C1 segment of cervical spinal cord (tissue), 14 donors: Measurements from ENCODE around the gene MYO1A.

Experiments
- DNase-seq, 14 donors: peaks; one replicate each; lab custom pipeline; 2025; lab: John Stamatoyannopoulos, UW

MYO1A gene

GRCh38 chr12:57049890-57050289 is at the start of gene MYO1A:
Gene MYO1A, minus strand, starts transcription at chr12:57050129. Its CDS starts 1,806 bp downstream, at chr12:57048323.
- DNase-seq = no peak

- DNase-seq = no peak
These were observed 49.3 kb upstream of the MYO1A start for GRCh38 chr12:57099047-57099714.

- no peak for DNase-seq
These were observed 48.6 kb upstream of the MYO1A start for GRCh38 chr12:57098546-57098945.

- DNase-seq = no peak
These were observed 47.6 kb upstream of the MYO1A start for GRCh38 chr12:57097554-57097835.

GRCh38 chr12:57096748-57097553 is 47.0 kb upstream of the MYO1A start:
- no peak for DNase-seq

- DNase-seq = no peak
These were observed 46.2 kb upstream of the MYO1A start for GRCh38 chr12:57096099-57096572.

- no peak for DNase-seq
These were observed 45.5 kb upstream of the MYO1A start for GRCh38 chr12:57095440-57095839.

- DNase-seq = no peak
These were observed 44.6 kb upstream of the MYO1A start for GRCh38 chr12:57094208-57095160.

GRCh38 chr12:57093415-57094207 is 43.7 kb upstream of the MYO1A start:
- DNase-seq = peak in 3 of 14 donors; percentile 7 to 53 (median 20)

GRCh38 chr12:57092876-57093414 is 43.0 kb upstream of the MYO1A start:
- no peak for DNase-seq

- no peak for DNase-seq
These were observed 42.6 kb upstream of the MYO1A start for GRCh38 chr12:57092529-57092862.

GRCh38 chr12:57091638-57092528 is 42.0 kb upstream of the MYO1A start:
- DNase-seq = no peak

- DNase-seq = peak in 7 of 14 donors; percentile 17 to 33 (median 26)
These were observed 41.2 kb upstream of the MYO1A start for GRCh38 chr12:57090924-57091637.

- DNase-seq = no peak
These were observed 40.6 kb upstream of the MYO1A start for GRCh38 chr12:57090490-57090889.

GRCh38 chr12:57089271-57090245 is 39.6 kb upstream of the MYO1A start:
- DNase-seq = peak in 13 of 14 donors; percentile 19 to 70 (median 56)

- peak; percentile 31 to 96 (median 84) for DNase-seq
These were observed 38.7 kb upstream of the MYO1A start, which contains the start of gene NAB2 for GRCh38 chr12:57088354-57089270. Gene NAB2, plus strand, starts transcription at chr12:57089114. Its CDS starts 158 bp downstream, at chr12:57089272.
